DND-41 (cell line): ENCODE measurements around the gene EFNA2.
A peak's percentile ranks its signal among the peaks of the same experiment; 100 is the strongest.

ENCODE experiments used
- ATAC-seq: fragments of 200-7000 bp; cut with Tn5 transposase; 3 replicates; pipeline ENCODE4 v1.9.1; 2021; ENCODE audit warnings: low read depth; ENCODE audit not compliant: insufficient read depth
- DNase-seq: peaks from one replicate; pipeline ENCODE4 v3.0.0-alpha.2; 2020
- H2AFZ ChIP-seq: 2 replicates; pipeline ENCODE4 v1.6.0; 2012; ENCODE audit warnings: low read depth, low read length
- H3K27ac ChIP-seq: 2 replicates; pipeline ENCODE4 v1.5.1; 2012; ENCODE audit warnings: low read length, inconsistent platforms
- H3K27me3 ChIP-seq: fragments of 200-600 bp; sonication (generic); 2 replicates; pipeline ENCODE4 v1.6.0; 2012; ENCODE audit warnings: low read length, mild to moderate bottlenecking, inconsistent platforms; ENCODE audit not compliant: insufficient read depth, poor library complexity
- H3K36me3 ChIP-seq: 2 replicates; pipeline ENCODE4 v1.5.1; 2012; ENCODE audit warnings: low read length, inconsistent platforms; ENCODE audit not compliant: insufficient read depth
- H3K4me1 ChIP-seq: 2 replicates; pipeline ENCODE4 v1.5.1; 2012; ENCODE audit warnings: mild to moderate bottlenecking, low read length; ENCODE audit not compliant: insufficient read depth
- H3K4me2 ChIP-seq: 2 replicates; pipeline ENCODE4 v1.6.0; 2012; ENCODE audit warnings: mild to moderate bottlenecking, moderate library complexity, low read length, inconsistent platforms; ENCODE audit not compliant: insufficient read depth
- H3K4me3 ChIP-seq, 2 experiments: fragments of 200-600 bp in 1 of 2; shearing (Covaris generic) in 1 of 2; 2 replicates each; pipeline ENCODE4 v1.5.1; 2012 to 2016; ENCODE audit warnings: inconsistent platforms in 2 of 2, low read length in 2 of 2, mild to moderate bottlenecking in 2 of 2, low read depth in 1 of 2, moderate library complexity in 1 of 2
- H3K79me2 ChIP-seq: 2 replicates; pipeline ENCODE4 v1.6.0; 2012; ENCODE audit warnings: low read length, inconsistent platforms; ENCODE audit not compliant: insufficient read depth
- H3K9ac ChIP-seq: 2 replicates; pipeline ENCODE4 v1.6.0; 2012; ENCODE audit warnings: low read depth, mild to moderate bottlenecking, inconsistent platforms, low read length, moderate library complexity
- H3K9me3 ChIP-seq: 2 replicates; pipeline ENCODE4 v1.5.1; 2012; ENCODE audit warnings: low read length, moderate library complexity, mild to moderate bottlenecking, inconsistent platforms; ENCODE audit not compliant: insufficient read depth, severe bottlenecking
- H4K20me1 ChIP-seq: 2 replicates; pipeline ENCODE4 v1.6.0; 2012; ENCODE audit warnings: low read length; ENCODE audit not compliant: insufficient read depth
- EZH2 ChIP-seq: IDR thresholded peaks from 3 replicates; pipeline ENCODE4 v1.6.1; 2012; ENCODE audit warnings: borderline replicate concordance, low read depth, mild to moderate bottlenecking, moderate library complexity, low read length, inconsistent platforms; ENCODE audit not compliant: severe bottlenecking
- TF ChIP-seq, protein P1 (sequence below): IDR thresholded peaks from 2 replicates; pipeline ENCODE4 v1.5.1; 2012; ENCODE audit warnings: borderline replicate concordance, low read length, moderate library complexity, mild to moderate bottlenecking; ENCODE audit not compliant: poor library complexity, severe bottlenecking; ENCODE audit errors: extremely low read depth

EFNA2 gene

DNA sequence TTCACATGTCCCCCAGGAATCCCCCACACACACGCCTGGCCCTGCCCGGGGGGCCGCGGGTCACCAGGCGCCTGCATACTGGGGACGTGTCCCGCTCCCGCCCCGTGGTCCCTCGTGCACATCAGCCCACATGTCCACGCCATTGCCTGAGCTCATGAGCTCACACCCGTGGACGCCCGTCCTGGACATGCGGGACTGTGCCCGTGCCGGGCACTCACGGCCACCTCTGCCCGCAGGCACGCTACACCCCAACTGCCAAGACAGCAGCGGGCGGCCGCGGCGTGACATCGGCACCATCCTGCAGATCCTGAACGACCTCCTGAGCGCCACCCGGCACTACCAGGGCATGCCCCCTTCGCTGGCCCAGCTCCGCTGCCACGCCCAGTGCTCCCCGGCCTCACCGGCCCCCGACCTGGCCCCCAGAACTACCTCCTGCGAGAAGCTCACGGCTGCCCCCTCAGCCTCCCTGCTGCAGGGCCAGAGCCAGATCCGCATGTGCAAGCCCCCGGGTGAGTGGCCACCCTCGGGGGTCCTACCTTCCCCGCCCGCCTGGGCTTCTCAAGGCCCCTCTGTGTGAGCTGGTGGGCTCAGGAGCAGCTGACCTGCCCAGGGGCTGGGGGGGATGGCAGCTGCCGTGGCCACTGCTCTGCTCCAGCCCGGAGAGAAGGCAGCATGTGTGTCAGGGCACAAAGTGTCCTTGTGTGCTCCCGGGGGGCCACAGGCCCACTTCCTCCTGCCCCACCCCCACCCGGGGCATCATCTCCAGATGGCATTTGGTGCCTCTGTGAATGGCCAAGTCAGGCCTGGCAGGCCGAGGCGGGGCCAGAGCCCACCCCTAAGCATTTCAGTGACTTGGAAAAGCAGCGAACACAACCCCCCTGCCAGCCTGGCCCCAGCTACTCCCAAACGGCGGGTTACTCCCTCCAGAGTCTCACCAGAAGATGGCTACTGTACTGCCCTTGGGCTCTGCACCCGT is 30.2 kb upstream of the EFNA2 start:
- Histone ChIP-seq H3K27me3 (no peaks in the 10 kb centered on the region), H3K4me1 (peaks cover 83% of the 10 kb centered on the region), H3K9ac (no peak overlapping the region), H3K4me3 (no peak overlapping the region), H3K27ac (no peak overlapping the region), H4K20me1 (peaks cover 55% of the 10 kb centered on the region), H3K9me3 (no peaks in the 10 kb centered on the region), H3K79me2 (peaks cover 48% of the 10 kb centered on the region), H2AFZ (no peak overlapping the region), H3K36me3 (peaks cover 57% of the 10 kb centered on the region), H3K4me2 (no peak overlapping the region)
- DNase-seq (no peak), ATAC-seq (no peak)
- TF ChIP-seq EZH2 = no peak
- TF ChIP-seq, protein P1, sequence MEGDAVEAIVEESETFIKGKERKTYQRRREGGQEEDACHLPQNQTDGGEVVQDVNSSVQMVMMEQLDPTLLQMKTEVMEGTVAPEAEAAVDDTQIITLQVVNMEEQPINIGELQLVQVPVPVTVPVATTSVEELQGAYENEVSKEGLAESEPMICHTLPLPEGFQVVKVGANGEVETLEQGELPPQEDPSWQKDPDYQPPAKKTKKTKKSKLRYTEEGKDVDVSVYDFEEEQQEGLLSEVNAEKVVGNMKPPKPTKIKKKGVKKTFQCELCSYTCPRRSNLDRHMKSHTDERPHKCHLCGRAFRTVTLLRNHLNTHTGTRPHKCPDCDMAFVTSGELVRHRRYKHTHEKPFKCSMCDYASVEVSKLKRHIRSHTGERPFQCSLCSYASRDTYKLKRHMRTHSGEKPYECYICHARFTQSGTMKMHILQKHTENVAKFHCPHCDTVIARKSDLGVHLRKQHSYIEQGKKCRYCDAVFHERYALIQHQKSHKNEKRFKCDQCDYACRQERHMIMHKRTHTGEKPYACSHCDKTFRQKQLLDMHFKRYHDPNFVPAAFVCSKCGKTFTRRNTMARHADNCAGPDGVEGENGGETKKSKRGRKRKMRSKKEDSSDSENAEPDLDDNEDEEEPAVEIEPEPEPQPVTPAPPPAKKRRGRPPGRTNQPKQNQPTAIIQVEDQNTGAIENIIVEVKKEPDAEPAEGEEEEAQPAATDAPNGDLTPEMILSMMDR = no peak

DNA sequence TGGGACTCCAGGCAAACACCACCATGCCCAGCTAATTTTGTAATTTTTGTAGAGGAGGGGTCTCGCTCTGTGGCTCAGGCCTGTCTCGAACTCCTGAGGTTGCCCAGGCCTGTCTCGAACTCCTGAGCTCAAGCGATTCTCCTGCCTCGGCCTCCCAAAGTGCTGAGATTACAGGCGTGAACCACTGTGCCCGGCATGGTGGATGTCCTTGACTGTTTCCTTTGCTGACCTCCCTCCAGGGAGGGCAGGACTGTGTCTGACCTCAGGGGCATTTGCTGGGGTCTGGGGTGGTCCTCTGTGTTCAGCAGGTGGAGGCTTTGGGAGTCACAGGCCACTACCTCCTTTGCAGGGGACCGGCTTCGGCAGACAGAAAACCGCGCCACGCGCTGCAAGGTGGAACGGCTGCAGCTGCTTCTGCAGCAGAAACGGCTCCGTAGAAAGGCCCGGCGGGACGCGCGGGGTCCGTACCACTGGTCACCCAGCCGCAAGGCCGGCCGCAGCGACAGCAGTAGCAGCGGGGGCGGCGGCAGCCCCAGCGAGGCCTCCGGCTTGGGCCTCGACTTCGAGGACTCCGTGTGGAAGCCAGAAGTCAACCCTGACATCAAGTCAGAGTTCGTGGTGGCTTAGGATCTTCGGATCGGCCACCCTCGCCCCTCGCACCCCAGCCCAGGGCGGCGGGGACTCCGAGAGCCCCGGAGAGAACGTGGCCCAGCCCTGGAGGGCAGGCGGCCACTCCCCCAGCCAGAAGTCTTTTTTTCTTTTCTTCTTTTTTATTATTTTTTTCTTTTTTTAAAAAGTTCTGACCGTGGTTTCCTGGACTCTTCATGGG is 28.8 kb upstream of the EFNA2 start:
- Histone ChIP-seq H3K4me2 (no peak overlapping the region), H3K79me2 (peaks cover 36% of the 10 kb centered on the region), H3K4me3 (no peak overlapping the region), H3K27ac (no peak overlapping the region), H3K4me1 (peaks cover 85% of the 10 kb centered on the region), H3K36me3 (peaks cover 51% of the 10 kb centered on the region), H3K27me3 (no peaks in the 10 kb centered on the region), H3K9ac (no peak overlapping the region), H4K20me1 (peaks cover 47% of the 10 kb centered on the region), H2AFZ (no peak overlapping the region), H3K9me3 (no peaks in the 10 kb centered on the region)
- DNase-seq (no peak), ATAC-seq (no peak)
- TF ChIP-seq, protein P1 = no peak
- no peak for TF ChIP-seq EZH2

DNA sequence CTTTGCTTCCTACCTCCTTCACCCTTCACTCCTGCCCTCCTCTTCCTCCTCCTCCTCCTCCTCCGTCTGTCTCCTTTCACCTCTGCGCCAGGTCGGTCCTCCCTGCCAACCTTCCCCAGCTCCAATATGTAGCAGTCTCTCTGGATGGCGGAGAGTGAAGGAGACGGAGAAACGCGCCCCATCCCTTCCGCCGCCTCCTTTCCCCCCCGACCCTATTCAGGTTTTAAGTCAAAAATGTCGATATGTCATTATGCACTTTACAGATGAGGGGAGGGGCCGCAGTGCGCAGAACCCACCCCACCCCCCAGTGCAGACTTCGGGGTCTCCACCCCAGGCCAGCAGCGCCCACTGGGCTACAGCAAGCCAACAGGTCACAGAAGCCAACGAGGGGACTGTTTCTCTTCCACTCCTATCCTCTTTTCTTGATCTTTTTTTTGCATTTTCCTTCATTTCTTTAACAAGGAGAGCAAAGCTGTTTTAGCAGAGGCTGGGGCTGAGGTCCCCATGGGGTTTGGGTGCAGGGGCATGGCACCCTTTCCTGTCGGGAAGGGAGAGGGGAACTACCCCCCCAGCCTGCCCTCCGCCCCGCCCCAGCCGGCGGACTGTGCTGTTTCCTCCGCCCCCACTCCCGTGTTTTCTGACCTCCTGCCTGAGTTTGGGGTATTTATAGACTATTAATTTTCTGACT is 28.1 kb upstream of the EFNA2 start:
- Histone ChIP-seq H3K9ac (no peak overlapping the region), H3K79me2 (peaks cover 30% of the 10 kb centered on the region), H3K4me2 (peak overlapping the region; percentile 60; the same call in 1 of the 2 replicates), H4K20me1 (peaks cover 40% of the 10 kb centered on the region), H3K36me3 (peaks cover 50% of the 10 kb centered on the region), H3K4me3 (no peak overlapping the region), H3K9me3 (no peaks in the 10 kb centered on the region), H3K27me3 (no peaks in the 10 kb centered on the region), H2AFZ (no peak overlapping the region), H3K4me1 (peaks cover 83% of the 10 kb centered on the region), H3K27ac (peak overlapping the region; percentile 39; the same call in 1 of the 2 replicates)
- TF ChIP-seq, protein P1 = no peak
- no peak for TF ChIP-seq EZH2
- DNase-seq (no peak), ATAC-seq (no peak)
